Lower leg skin (tissue), 3 donors: ENCODE results near the gene EXOC6B.

Source experiments
- POLR2A ChIP-seq, 2 donors: fragments of 450-650 bp; IDR thresholded peaks; one replicate each; pipeline ENCODE4 v1.6.1; 2016 to 2017; ENCODE audit warnings: antibody characterized with exemption in 2 of 2, mild to moderate bottlenecking in 1 of 2, moderate library complexity in 1 of 2
- TF ChIP-seq, protein P1 (sequence below), 3 donors: fragments of 450-650 bp; IDR thresholded peaks; one replicate each; pipeline ENCODE4 v1.5.1; 2016; ENCODE audit warnings: antibody characterized with exemption in 3 of 3, mild to moderate bottlenecking in 3 of 3, moderate library complexity in 2 of 3

DNA sequence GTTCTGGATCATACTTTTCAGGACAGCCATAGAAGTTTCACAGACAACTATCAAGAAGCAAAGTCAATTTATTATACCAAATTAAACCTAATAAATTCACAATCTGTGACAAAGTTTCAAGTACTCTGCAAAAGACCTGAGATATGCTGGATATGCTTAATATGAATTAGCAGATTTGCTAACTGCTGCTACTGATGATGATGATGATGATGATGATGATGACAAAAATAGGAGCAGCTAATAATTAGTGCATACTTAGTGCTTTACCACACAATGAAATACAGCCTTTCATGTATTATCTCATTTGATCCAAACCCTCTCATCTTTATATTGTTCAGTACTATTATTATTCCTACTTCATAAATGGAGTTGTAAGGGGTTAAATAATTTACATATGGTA, 462.4 kb downstream of the EXOC6B start:
- TF ChIP-seq, protein P1, sequence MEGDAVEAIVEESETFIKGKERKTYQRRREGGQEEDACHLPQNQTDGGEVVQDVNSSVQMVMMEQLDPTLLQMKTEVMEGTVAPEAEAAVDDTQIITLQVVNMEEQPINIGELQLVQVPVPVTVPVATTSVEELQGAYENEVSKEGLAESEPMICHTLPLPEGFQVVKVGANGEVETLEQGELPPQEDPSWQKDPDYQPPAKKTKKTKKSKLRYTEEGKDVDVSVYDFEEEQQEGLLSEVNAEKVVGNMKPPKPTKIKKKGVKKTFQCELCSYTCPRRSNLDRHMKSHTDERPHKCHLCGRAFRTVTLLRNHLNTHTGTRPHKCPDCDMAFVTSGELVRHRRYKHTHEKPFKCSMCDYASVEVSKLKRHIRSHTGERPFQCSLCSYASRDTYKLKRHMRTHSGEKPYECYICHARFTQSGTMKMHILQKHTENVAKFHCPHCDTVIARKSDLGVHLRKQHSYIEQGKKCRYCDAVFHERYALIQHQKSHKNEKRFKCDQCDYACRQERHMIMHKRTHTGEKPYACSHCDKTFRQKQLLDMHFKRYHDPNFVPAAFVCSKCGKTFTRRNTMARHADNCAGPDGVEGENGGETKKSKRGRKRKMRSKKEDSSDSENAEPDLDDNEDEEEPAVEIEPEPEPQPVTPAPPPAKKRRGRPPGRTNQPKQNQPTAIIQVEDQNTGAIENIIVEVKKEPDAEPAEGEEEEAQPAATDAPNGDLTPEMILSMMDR (IDR thresholded peaks at IDR 0.05), result no peak
- no peak for TF ChIP-seq POLR2A (IDR thresholded peaks at IDR 0.05)
